Measurements from ENCODE around the gene PARP1.
"Not testable (repeated sequence)": the region's sequence is repeated elsewhere in the genome, so short reads cannot be mapped to it uniquely, and the experiment has no call there.

PARP1 gene

DNA sequence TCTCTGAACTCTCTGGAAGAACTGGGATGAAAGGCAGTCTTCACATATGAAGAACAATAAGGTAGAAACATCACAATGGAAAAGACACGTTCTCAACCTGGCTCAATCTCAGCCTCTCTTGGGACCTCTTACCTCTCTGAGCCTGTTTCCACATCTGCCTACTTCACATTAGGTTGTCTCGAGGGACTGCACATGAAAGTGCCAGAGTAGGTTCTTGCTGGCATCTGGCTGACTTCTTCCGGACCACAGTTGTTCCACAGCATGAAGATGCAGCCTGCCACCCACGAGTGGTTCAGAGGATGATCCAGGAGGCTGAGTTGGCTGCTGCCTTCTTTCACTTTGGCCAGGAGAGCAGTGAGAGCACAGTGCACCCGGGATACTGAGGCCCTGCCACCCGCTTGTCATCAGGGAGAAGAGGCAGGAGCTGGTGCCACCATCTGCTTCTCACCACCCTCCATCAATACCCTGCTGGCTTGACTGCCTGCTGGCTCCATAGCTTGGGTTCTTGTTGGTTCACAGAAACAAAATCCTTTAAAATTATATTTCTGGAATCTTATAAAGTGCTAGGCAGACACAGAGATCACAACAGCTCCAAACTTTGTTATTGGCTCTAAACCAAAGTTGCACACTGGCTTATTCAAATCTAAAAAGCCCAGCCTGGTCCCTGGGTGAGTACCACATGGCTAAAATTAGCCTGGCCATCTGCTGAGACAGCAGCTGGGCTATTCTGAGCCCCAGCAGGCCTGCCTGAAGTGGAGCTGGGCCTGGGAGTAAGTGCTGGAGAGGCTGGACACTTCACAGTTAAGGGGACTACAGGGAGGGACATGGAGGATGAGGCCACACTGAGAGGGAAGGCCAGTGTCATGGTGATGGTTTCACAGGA, 52.0 kb downstream of the PARP1 start:
- no peak for DNase-seq (ENCODE audit: low read depth in 1 of 2, low spot score in 1 of 2)

DNA sequence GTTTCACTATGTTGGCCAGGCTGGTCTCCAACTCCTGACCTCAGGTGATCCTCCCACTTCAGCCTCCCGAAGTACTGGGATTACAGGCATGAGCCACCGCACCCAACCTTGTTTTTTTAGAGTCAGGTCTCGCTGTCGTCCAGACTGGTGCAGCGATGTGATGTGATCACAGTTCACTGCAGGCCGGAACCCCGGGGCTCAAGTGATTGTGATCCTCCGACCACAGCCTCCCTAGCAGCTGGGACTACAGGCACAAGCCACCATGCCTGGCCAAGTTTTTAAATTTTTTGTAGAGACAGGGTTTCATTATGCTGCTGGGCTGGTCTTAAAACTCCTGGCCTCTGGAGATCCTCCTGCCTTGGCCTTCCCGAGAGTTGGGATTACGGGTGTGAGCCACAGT, 52.9 kb downstream of the PARP1 start:
- DNase-seq (ENCODE audit: low read depth in 1 of 2, low spot score in 1 of 2), result no peak

DNA sequence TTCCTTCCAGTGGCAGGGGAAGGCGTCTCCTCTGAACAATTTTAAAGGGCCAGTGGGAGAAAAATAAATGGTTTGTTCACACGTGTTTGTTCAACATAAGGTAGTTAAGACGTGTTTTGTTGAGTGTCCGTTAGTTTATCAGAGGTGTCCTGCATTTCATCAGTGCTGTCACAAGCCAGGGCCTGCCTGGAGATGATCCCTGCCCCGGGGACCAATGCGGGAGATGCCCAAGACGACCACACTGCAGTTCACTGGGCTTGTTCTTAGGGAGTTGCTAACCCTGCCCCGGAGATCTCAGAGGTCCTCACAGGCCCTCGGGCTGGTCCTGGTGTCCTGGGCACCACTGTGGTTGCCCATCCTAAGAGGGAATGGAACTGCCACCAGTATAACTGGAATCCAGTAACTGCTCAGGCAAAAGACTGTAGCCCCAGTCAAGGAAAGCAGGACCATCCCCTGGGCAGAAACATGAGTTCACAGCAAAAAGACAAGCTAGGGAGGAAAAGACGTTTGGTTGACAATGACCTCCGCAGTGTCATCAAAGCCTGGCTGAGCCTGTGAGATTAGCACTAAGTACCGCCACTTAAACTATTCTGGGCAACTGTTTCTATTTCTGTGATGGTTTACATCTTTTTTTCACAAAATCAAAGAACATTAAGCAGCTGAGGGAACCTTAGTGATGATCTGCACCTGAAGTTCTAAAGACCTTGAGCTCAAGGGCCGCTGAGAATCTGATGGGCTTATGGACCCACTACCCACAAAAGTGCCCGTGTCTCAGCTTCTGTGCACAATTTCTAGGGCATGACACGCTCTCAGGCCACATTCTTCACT, 54.0 kb downstream of the PARP1 start:
- no peak for DNase-seq (ENCODE audit: low read depth in 1 of 2, low spot score in 1 of 2)

DNA sequence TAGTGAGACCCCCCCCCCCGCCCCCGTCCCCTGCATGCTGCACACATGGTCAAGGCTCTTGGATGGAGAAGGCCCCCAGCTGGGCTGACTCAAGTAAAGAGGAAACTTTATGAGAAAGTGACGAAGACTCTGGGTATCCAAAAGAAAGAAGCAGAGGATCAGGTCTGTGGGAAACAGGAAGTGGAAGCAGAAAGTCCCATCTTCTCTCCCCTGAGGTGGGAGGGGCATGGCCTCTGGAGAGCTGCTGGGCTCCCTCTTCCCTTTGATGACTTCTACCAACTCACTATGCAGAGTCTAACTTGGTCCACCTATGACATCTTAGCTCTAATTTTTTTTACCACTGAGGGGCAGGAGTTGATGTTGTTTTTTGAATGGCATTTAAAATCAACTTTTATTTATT, 56.2 kb downstream of the PARP1 start:
- DNase-seq (ENCODE audit: low read depth in 1 of 2, low spot score in 1 of 2), result no peak

DNA sequence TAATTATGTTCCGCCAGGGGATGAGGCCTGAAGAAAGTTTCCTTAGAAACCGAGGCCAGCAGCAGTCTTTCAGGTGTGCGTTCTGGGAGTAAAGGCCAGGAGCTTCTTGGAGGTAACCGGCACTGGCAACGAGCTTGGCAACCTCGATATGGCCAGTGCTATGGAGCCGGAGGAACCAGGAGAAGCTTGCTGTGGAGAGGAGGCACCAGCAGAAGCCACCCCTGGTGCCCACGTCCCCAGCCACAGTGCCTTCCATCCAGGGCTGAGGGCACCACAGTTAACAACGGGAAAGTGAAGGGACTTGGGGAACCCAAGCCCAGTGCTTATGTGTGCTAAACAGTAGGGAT, 57.4 kb downstream of the PARP1 start:
- no peak for DNase-seq (ENCODE audit: low read depth in 1 of 2, low spot score in 1 of 2)

DNA sequence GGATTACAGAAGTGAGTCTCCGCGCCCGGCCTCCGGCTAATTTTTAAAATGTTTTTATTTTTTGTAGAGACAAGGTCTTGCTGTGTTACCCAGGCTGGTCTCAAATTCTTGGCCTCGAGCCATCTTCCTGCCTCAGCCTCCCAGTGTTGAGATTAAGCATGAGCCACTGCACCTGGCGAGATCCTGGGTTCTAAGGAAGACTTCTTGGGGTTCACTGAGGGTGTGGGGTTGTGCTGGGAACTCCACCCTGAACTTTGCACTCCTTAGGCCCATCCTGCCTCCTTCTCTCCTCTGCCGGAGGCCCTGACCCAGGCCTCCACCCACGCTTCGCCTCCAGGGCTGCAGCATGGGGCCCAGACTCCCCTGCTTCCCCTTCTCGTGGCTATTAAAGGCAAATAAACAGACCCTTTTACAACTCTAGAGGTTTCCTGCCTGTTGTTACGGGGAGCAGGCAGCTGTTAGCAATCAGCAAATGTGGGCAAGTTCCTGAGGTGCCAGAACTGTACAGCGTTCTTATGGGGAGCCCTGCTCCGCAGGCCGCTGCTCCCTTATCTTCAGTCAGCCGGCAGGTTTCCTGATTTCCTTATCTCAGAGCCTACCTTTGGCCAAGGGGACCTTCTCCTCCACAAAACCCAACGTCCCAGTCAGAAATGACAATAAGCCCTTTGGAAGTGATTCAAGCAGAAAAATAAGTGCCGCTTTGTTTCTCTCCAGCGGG, 57.9 kb downstream of the PARP1 start:
- no peak for DNase-seq (ENCODE audit: low read depth in 1 of 2, low spot score in 1 of 2)

DNA sequence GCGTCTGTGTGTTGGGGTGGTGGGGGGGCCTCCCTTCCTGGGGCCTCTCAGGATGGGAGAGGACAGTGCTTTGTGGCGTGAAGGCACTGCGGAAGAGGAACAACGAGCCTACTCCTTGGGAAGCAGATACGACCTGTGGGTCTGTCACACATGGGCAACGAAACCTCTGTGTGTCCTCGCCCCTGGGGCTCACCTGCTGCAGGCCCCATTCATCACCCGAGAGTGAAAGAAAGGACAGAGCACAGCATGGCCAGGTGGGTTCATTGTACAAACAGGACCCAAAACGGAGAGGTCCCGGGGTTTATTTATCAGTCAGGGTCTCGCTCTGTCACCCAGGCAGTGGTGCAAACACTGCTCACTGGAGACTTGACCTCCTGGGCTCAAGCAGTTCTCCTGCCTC, 58.8 kb downstream of the PARP1 start:
- DNase-seq (ENCODE audit: low read depth in 1 of 2, low spot score in 1 of 2), result no peak

DNA sequence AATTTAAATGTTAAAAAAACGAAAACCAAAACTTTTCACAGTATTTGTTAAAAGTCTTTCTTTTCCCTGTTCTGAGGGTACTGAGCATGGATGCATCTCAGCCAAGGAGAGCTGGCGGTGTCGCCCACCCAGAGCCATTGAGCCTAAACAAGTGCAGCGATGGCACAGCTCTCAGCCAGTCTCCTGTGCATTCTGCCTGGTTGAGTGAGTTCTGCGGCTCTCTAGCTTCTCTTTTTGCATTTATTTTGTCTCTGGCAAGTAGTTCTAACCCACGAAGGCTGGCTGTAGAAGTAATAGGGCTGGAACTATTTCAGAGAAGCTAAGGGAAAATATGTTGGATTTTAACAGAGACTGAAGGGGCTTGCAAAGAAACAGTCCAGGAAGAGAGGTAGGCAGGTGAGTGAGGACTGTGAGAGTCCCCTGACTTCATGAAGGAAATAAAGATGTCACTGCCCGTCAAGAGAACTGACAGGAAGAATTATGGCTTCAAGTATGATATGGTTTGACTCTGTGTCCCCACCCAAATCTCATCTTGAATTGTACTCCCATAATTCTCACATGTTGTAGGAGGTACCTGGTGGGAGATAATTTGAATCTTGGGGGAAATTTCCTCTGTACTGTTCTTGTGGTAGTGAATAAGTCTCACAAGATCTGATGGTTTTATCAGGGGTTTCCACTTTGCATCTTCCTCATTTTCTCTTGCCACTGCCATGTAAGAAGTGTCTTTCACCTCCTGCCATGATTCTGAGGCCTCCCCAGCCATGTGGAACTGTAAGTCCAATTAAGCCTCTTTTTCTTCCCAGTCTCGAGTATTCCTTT, 63.2 kb downstream of the PARP1 start:
- no peak for DNase-seq (ENCODE audit: low read depth in 1 of 2, low spot score in 1 of 2)

DNA sequence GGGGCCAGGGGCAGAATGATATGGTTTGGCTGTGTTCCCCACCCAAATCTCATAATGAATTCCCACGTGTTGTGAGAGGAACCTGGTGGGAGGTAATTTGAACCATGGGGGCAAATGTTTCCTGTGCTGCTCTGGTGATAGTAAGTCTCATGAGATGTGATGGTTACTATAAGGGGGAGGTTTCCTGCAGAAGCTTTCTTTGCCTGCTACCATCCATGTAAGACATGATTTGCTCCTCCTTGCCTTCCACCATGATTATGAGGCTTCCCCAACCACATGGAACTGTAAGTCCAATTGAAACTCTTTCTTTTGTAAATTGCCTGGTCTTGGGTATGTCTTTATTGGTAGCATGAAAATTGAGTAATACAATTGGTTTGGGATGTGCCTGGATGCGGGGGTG, 65.2 kb downstream of the PARP1 start:
- DNase-seq (ENCODE audit: low read depth in 1 of 2, low spot score in 1 of 2), result no peak

DNA sequence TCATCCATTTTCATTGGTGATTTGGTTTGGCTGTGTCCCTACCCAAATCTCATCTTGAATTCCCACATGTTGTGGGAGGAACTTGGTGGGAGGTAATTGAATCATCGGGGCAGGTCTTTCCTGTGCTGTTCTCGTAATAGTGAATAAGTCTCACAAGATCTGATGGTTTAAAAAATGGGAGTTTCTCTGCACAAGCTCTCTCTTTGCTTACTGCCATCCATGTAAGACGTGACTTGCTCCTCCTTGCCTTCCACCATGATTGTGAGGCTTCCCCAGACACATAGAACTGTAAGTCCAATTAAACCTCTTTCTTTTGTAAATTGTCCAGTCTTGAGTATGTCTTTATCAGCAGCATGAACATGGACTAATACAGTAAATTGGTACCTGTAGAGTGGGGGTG, 67.8 kb downstream of the PARP1 start:
- not testable (repeated sequence) for DNase-seq (ENCODE audit: low read depth in 1 of 2, low spot score in 1 of 2)

DNA sequence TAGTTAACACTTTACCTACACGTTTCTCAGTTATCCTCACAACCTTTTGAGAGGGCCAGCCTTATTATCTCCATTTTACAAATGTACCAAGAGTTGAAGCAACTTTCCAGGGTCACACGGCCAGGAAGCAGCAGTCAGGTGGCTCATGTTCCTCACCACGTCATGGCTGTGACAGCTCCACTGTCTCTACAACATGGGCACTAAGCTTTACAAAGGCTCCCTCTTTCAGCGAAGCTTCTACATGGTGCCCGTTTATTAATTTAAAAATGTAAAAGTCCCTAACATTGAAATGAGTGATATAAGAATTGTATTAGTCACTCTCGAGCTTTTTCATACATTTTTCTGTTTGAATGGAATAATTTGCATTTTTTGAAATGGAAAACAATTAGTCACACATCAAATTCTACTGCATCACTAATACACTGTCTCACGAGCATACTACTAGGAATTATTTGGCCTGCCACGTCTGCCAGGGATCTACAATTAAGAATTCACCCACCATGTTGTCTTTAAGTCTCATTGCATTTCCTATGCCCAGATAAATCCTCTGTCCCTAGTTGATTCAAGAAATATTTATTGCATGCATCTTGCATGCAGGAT, 70.5 kb downstream of the PARP1 start:
- DNase-seq (ENCODE audit: low read depth in 1 of 2, low spot score in 1 of 2), result no peak

DNA sequence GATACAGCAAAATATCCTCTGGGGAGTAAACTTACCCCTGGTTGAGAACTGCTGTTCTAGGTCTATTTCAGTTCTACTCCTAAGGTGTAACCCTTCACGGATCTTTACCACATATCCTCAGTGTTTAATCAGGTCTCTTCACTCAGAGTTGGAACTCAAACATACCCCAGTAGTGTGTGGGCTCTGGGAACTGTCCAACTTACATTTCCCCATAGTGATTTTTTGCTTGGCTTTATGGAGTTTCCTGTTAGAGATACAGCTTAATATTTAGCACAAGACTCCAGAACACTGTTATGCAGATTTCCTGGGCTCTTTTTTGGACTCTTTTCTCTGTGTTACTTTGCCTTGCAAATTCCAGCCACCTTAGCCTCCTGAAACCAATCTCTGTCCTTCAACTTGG, 72.2 kb downstream of the PARP1 start:
- no peak for DNase-seq (ENCODE audit: low read depth in 1 of 2, low spot score in 1 of 2)

DNA sequence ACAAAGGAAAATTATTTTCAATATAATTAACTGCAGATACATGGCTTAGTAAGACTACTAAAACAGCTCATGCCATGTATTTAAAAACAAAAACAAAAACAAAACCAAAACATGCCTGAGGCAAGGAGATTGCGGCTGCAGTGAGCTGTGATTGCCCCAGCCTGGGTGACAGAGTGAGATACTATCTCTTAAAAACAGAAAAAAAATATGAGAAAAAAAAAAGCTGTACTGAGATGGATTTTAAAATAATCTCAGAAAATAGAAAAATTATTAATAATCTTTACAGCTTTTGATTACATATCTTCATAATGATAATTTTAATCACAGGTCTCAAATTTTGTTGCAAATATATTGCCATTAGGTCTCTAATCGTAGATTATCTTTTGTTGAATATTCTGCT, 74.9 kb downstream of the PARP1 start:
- DNase-seq (ENCODE audit: low read depth in 1 of 2, low spot score in 1 of 2), result no peak

DNA sequence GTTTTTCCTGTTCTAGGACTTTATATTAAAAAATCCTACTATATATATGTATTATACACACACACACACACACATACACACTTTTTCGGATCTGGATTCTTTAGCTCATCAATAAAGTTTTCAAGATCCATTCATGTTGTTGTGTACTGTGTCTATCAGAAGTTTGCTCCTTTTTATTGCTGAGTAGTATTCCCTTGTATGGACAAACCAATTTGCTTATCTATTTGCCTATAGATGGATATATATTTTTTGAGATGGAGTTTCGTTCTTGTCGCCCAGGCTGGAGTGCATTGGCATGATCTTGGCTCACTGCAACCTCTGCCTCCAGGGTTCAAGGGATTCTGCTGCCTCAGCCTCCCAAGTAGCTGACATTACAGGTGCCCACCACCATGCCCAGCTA, 78.7 kb downstream of the PARP1 start:
- DNase-seq (ENCODE audit: low read depth in 1 of 2, low spot score in 1 of 2), result no peak

DNA sequence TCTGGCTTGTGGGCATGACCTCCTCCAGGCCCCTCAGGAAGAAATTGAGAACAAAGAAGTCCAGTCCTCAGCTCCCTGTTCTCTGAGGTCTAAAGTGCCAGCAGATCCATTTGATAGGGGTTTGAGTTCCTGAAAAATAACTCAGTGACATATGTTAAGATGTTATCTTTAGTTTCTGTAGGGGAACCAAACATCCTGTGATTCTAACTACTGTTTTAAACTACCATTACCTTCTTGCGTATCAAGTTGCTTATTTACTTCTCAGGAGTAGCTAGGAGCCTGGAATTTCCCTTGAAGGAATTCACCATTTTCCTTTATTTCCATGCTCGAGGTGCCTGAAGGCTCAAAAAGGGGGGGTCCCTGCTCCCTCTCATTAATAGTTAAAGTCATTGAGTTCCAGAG, 80.1 kb downstream of the PARP1 start:
- DNase-seq (ENCODE audit: low read depth in 1 of 2, low spot score in 1 of 2), result no peak

DNA sequence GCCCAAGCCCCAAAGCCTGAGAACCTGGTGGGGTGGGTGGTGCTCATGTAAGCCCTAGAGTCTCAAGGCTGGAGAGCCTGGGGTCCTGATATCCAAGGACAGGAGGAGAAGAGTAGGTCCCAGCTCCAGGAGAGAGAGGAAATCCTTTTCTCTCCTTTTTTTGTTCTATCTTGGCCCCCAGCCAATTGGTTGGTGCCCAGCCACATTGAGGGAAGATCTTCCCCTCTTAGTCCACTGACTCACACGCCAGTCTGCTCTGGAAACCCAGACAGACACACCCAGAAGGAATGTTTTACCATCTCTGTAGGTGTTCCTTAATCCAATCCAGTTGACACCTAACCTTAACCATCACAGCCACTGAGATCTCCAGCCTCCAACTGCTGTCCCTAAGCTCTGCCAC, 82.7 kb downstream of the PARP1 start:
- no peak for DNase-seq (ENCODE audit: low read depth in 1 of 2, low spot score in 1 of 2)

DNA sequence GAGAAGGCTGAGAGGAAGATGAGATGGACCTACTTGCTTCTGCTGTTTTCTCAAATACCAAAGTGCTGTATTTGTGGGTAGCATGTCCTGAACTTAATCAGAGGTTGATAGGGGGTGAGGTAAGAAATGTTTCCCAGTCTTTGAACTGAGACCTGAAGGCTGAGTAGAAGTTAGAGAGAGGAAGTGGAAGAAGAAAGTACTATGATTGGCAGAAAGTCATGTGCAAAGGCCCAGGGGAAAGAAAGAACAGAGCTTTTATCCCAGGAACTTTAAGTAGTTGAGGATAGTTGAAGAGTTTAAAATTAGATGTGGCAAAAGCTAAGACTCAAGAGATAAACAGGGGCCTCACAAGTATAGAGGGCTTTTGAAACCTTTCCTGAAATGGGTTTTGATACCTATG, 83.4 kb downstream of the PARP1 start:
- no peak for DNase-seq (ENCODE audit: low read depth in 1 of 2, low spot score in 1 of 2)

DNA sequence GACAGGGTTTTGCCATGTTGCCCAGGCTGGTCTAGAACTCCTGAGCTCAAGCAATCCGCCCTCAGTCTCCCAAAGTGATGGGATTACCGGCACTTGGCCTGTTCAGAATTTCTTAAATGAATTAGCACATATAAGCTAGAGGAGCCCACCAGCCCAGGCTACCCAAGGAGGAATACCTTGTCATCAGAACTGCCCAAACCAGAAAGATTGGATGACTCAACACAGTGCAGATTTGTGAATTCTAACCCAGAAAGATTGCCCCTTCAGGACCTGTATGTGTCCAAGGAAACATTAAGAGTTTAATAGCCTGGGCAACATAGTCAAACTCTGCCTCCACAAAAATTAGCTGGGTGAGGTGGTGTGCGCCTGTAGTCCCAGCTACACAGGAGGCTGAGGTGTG, 84.9 kb downstream of the PARP1 start:
- no peak for DNase-seq (ENCODE audit: low read depth in 1 of 2, low spot score in 1 of 2)

DNA sequence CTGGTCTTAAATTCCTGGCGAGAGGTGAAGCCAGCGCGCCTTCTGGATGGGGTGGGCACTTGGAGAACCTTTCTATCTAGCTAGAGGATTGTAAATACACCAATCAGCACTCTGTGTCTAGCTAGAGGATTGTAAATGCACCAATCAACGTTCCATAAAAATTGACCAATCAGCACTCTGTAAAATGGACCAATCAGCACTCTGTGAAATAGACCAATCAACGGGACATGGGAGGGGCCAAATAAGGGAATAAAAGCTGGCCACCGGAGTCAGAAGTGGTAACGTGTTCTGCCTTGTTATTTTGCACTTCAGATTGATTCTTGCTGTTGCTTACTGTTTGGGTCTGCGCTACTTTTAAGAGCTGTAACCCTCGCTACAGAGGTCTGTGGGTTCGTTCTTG, 87.0 kb downstream of the PARP1 start:
- DNase-seq (ENCODE audit: low read depth in 1 of 2, low spot score in 1 of 2), result no peak

DNA sequence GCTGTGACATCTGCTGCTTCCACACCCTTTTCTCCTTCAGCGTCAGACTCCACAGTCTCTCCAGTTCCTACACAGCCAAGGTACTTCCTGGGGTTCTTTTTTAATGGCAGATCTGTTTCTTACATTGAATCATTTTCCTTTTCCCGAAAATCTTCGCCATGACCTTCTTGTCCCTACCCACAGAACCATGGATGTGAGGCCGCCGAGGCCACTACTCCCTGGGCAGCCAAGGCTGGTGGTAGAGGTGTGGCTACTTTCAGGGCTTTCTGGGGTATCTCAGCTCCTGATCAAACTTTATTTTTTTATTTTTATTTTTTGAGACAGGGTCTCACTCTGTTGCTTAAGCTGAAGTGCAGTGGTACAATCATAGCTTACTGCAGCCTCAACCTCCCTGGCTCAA, 89.4 kb downstream of the PARP1 start:
- DNase-seq (ENCODE audit: low read depth in 1 of 2, low spot score in 1 of 2), result no peak

DNA sequence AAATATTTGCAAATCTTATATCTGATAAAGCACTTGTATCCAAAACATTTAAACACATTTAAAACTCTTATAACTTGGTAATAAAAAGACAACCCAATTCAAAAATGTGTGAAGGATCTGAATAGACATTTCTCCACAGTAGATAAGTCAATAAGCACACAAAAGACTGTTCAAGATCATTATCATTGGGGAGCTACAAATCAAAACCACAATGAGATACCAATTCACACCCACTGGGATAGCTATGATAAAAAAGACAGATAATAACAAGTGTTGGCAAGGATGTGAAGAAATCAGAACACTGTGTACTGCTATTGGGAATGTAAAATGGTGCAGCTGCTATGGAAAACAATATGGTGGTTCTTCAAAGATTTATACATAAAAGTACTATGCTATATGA, 93.8 kb downstream of the PARP1 start:
- DNase-seq (ENCODE audit: low read depth in 1 of 2, low spot score in 1 of 2), result no peak

All from activated CD4-positive, alpha-beta T cell treated with anti-CD3 and anti-CD28 coated beads, Interleukin-2, amount 50 U/mL, for 24 hours (primary cell).